HEK293 (cell line): Measurements from ENCODE around the gene RBPJ.

Experiments
- BCL11A ChIP-seq: fragments of 450-650 bp; formaldehyde crosslinking; IDR thresholded peaks from 2 replicates; pipeline ENCODE4 v1.5.1; 2016; ENCODE audit warnings: low read depth, missing biosample characterization, missing genetic modification characterization
- FEZF1 ChIP-seq: fragments of 450-650 bp; formaldehyde crosslinking; IDR thresholded peaks from 2 replicates; pipeline ENCODE4 v1.5.1; 2016; ENCODE audit warnings: missing biosample characterization, missing genetic modification characterization
- GFI1B ChIP-seq: fragments of 450-650 bp; formaldehyde crosslinking; IDR thresholded peaks from 2 replicates; pipeline ENCODE4 v1.5.1; 2016; ENCODE audit warnings: missing biosample characterization, missing genetic modification characterization
- GLI2 ChIP-seq: fragments of 450-650 bp; formaldehyde crosslinking; IDR thresholded peaks from 2 replicates; pipeline ENCODE4; 2017; ENCODE audit warnings: missing biosample characterization, missing genetic modification characterization, low read depth, borderline replicate concordance
- IKZF3 ChIP-seq: fragments of 450-650 bp; IDR thresholded peaks from 2 replicates; pipeline ENCODE4 v1.5.0; 2018; ENCODE audit warnings: missing biosample characterization, mild to moderate bottlenecking, missing genetic modification characterization, moderate library complexity
- KLF10 ChIP-seq: fragments of 450-650 bp; IDR thresholded peaks from 2 replicates; pipeline ENCODE4 v1.5.1; 2018; ENCODE audit warnings: missing biosample characterization, mild to moderate bottlenecking, missing genetic modification characterization
- KLF17 ChIP-seq: fragments of 450-650 bp; formaldehyde crosslinking; IDR thresholded peaks from 2 replicates; pipeline ENCODE4 v1.5.1; 2016; ENCODE audit warnings: missing biosample characterization, missing genetic modification characterization
- MEIS1 ChIP-seq: sonication (generic); formaldehyde crosslinking; IDR thresholded peaks from 2 replicates; pipeline ENCODE4 v1.8.1; 2022; ENCODE audit warnings: missing genetic modification reagents, mild to moderate bottlenecking, borderline replicate concordance
- TCF7L2 ChIP-seq: IDR thresholded peaks from 2 replicates; pipeline ENCODE4 v1.6.1; 2011; ENCODE audit warnings: low read depth, mild to moderate bottlenecking, inconsistent platforms, low read length, moderate library complexity, borderline replicate concordance
- ZBTB49 ChIP-seq: fragments of 450-650 bp; formaldehyde crosslinking; IDR thresholded peaks from 2 replicates; pipeline ENCODE4 v1.5.1; 2016; ENCODE audit warnings: missing biosample characterization, missing genetic modification characterization, low read depth
- ZEB2 ChIP-seq: fragments of 450-650 bp; formaldehyde crosslinking; IDR thresholded peaks from 2 replicates; pipeline ENCODE4 v1.5.1; 2016; ENCODE audit warnings: missing biosample characterization, missing genetic modification characterization
- ZFP69B ChIP-seq: fragments of 450-650 bp; formaldehyde crosslinking; IDR thresholded peaks from 2 replicates; pipeline ENCODE4 v1.5.1; 2016; ENCODE audit warnings: missing biosample characterization, missing genetic modification characterization
- ZNF18 ChIP-seq: fragments of 450-650 bp; formaldehyde crosslinking; IDR thresholded peaks from 2 replicates; pipeline ENCODE4 v1.5.1; 2016; ENCODE audit warnings: missing biosample characterization, missing genetic modification characterization
- ZNF19 ChIP-seq: fragments of 450-650 bp; formaldehyde crosslinking; IDR thresholded peaks from 2 replicates; pipeline ENCODE4; 2016; ENCODE audit warnings: missing biosample characterization, missing genetic modification characterization, low read depth
- ZNF26 ChIP-seq: fragments of 450-650 bp; formaldehyde crosslinking; IDR thresholded peaks from 2 replicates; pipeline ENCODE4 v1.5.1; 2016; ENCODE audit warnings: missing biosample characterization, missing genetic modification characterization
- ZNF324 ChIP-seq: fragments of 450-650 bp; formaldehyde crosslinking; IDR thresholded peaks from 2 replicates; pipeline ENCODE4 v1.5.1; 2016; ENCODE audit warnings: missing biosample characterization, missing genetic modification characterization
- ZNF449 ChIP-seq: fragments of 450-650 bp; formaldehyde crosslinking; IDR thresholded peaks from 2 replicates; pipeline ENCODE4 v1.5.1; 2017; ENCODE audit warnings: missing biosample characterization, mild to moderate bottlenecking, missing genetic modification characterization, moderate library complexity
- ZNF518A ChIP-seq: fragments of 450-650 bp; formaldehyde crosslinking; conservative IDR thresholded peaks from 2 replicates; pipeline ENCODE4 v1.5.1; 2016; ENCODE audit warnings: low read depth, missing biosample characterization, missing genetic modification characterization
- ZNF521 ChIP-seq: fragments of 450-650 bp; formaldehyde crosslinking; IDR thresholded peaks from 2 replicates; pipeline ENCODE4 v1.5.1; 2017; ENCODE audit warnings: missing biosample characterization, mild to moderate bottlenecking, missing genetic modification characterization
- ZNF561 ChIP-seq: fragments of 450-650 bp; IDR thresholded peaks from 2 replicates; pipeline ENCODE4 v1.5.1; 2018; ENCODE audit warnings: missing biosample characterization, missing genetic modification characterization, borderline replicate concordance
- ZNF610 ChIP-seq: fragments of 450-650 bp; formaldehyde crosslinking; IDR thresholded peaks from 2 replicates; pipeline ENCODE4 v1.5.1; 2016; ENCODE audit warnings: missing biosample characterization, missing genetic modification characterization, borderline replicate concordance
- ZNF629 ChIP-seq: fragments of 450-650 bp; formaldehyde crosslinking; IDR thresholded peaks from 2 replicates; pipeline ENCODE4 v1.5.1; 2017; ENCODE audit warnings: missing biosample characterization, missing genetic modification characterization
- ZNF843 ChIP-seq: fragments of 450-650 bp; formaldehyde crosslinking; IDR thresholded peaks from 2 replicates; pipeline ENCODE4 v1.5.1; 2016; ENCODE audit warnings: missing biosample characterization, missing genetic modification characterization
- ZSCAN30 ChIP-seq: fragments of 450-650 bp; IDR thresholded peaks from 2 replicates; pipeline ENCODE4 v1.5.1; 2018; ENCODE audit warnings: missing biosample characterization, mild to moderate bottlenecking, missing genetic modification characterization, moderate library complexity
- ZSCAN4 ChIP-seq: fragments of 450-650 bp; formaldehyde crosslinking; IDR thresholded peaks from 2 replicates; pipeline ENCODE4 v1.5.1; 2017; ENCODE audit warnings: missing biosample characterization, missing genetic modification characterization

The RBPJ gene

GRCh38 chr4:26484032-26484515 is 163.3 kb downstream of the RBPJ start (continued):
- TF ChIP-seq ZNF26 (tag by site-specific recombination) = no peak
- 0 out of 2 replicates have a peak, but pooled peaks have one; percentile 19 for TF ChIP-seq KLF10 (tag by site-specific recombination)
- TF ChIP-seq ZNF18 (tag by site-specific recombination) = peak; percentile 45; the same call in 1 of the 2 replicates
- TF ChIP-seq ZNF843 (tag by site-specific recombination) = peak; percentile 99
- TF ChIP-seq ZNF449 (tag by site-specific recombination) = no peak
- TF ChIP-seq ZNF518A = peak; percentile 39; the same call in 1 of the 2 replicates
- TF ChIP-seq ZNF561 (tag by site-specific recombination) = peak; percentile 76; the same call in 1 of the 2 replicates
- TF ChIP-seq TCF7L2 = peak; percentile 98
- peak; percentile 92 for TF ChIP-seq ZEB2 (tag by site-specific recombination)
- peak; percentile 76; the same call in 1 of the 2 replicates for TF ChIP-seq IKZF3 (tag by site-specific recombination)
- peak; percentile 79 for TF ChIP-seq ZSCAN4
- TF ChIP-seq ZNF521 (tag by site-specific recombination) = no peak
- TF ChIP-seq ZNF324 (tag by site-specific recombination) = peak; percentile 57; the same call in 1 of the 2 replicates
- peak; percentile 95 for TF ChIP-seq GFI1B
- TF ChIP-seq FEZF1 = peak; percentile 99
- TF ChIP-seq KLF17 (tag by site-specific recombination) = no peak
- TF ChIP-seq ZSCAN30 = peak; percentile 76; the same call in 1 of the 2 replicates
- TF ChIP-seq ZNF629 (tag by site-specific recombination) = peak; percentile 77
- TF ChIP-seq ZNF610 = no peak
- TF ChIP-seq BCL11A (tag by site-specific recombination) = 0 out of 2 replicates have a peak, but pooled peaks have one; percentile 31
- no peak for TF ChIP-seq MEIS1 (CRISPR knock-in tag)
- peak; percentile 72; the same call in 1 of the 2 replicates for TF ChIP-seq GLI2 (tag by site-specific recombination)
- TF ChIP-seq ZBTB49 (tag by site-specific recombination) = no peak
- TF ChIP-seq ZFP69B (tag by site-specific recombination) = peak; percentile 63; the same call in 1 of the 2 replicates
- TF ChIP-seq ZNF19 (tag by site-specific recombination) = no peak
